Measurements from ENCODE around the gene HIRIP3.

Gene HIRIP3

DNA sequence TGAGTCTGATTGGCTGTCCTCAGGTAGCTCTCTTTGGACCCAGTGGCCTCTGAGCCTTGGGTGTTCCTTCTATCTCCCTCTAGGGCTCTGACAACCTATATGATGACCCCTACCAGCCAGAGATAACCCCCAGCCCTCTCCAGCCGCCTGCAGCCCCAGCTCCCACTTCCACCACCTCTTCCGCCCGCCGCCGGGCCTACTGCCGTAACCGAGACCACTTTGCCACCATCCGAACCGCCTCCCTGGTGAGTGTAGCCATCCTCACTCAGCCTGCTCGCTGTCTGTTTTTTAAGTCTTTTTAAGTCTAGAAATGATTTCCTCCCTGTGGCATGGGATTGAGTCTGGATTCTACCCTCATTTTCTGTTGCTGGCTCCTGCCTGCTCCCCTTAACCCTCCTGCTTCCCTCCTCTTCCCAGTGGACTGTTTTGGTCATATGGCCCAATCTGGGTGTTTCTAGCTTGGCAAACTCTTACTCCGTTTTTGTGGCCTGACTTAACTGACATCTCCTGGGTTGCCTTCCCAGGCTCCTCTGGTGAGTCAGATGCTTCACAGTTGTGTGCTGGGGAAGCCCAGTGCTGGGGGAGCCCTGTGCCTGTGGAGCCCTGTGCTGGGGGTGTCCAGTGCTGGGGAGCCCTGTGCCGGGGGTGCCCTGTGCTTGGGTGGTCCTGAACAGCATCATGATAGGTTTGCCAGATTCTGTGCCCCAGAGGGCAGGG, 11.8 kb downstream of the HIRIP3 start:
- DNase-seq (ENCODE audit: low read depth) = no peak

DNA sequence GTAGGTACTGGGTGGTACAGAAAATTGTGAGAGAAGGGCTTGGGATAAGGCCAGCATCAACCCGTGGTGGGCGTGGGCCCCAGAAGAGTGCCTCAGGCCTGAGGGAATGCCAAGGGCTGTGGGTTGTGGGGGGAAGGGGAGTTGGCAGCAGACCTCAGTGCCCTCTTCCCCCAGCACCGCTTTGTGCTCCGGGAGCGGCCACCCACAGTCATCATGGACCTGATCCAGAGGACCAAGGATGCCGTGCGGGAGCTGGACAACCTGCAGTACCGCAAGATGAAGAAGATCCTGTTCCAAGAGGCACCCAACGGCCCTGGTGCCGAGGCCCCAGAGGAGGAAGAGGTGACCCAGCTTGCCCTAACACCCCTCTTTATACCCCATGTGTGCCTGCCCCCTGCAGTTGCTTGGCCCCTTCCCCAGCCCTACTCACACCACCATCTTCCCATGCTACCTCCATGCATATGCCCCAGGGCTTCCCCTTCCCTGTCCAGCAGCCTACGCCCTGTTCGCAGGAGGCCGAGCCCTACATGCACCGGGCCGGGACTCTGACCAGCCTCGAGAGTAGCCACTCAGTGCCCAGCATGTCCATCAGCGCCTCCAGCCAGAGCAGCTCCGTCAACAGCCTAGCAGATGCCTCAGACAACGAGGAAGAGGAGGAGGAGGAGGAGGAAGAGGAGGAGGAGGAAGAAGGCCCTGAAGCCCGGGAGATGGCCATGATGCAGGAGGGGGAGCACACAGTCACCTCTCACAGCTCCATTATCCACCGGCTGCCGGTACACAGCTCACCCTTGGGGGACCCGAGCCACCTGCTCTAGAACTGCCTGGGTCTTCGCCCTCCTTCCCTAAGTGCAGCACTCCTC, 12.6 kb downstream of the HIRIP3 start:
- no peak for DNase-seq (ENCODE audit: low read depth)

DNA sequence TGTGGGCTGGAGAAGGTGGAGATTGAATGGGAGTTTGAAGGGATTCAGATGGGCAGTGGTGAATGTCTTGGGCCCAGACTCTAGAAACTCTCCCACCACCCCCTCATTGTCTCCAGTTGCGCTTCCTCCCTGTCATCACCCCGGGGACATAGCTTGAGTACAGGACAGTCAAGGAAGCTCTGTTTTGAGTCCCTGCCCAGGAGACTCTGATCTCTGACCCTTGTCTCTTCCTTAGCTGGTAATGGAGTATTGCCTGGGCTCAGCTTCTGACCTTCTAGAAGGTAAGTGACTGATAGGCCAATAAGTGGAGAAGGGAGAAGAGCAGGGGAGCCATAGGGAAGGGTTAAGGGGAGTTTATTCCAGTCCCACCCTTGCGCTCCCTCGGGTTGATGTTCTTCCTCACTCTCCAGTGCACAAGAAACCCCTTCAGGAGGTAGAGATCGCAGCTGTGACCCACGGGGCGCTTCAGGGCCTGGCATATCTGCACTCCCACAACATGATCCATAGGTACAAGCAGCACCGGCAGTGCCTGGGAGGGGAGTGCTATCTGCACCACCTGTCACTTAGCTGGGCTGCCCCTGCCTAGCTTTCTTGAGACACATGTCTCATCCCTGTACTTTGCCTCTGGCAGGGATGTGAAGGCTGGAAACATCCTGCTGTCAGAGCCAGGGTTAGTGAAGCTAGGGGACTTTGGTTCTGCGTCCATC, 16.7 kb downstream of the HIRIP3 start:
- DNase-seq (ENCODE audit: low read depth) = no peak

DNA sequence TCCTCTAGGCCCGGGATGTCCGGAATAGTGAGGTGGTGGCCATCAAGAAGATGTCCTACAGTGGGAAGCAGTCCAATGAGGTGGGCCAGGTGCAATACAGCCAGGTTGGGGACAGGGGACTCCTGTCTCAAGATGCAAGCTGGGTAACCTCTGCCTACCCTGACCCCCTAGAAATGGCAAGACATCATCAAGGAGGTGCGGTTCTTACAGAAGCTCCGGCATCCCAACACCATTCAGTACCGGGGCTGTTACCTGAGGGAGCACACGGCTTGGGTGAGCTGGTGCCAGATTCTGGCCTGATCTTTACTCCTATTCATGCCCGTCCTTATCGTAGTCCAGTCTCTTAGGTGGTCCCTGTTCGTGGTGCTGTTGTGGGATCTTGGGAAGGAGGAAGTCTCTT, 17.3 kb downstream of the HIRIP3 start:
- no peak for DNase-seq (ENCODE audit: low read depth)

DNA sequence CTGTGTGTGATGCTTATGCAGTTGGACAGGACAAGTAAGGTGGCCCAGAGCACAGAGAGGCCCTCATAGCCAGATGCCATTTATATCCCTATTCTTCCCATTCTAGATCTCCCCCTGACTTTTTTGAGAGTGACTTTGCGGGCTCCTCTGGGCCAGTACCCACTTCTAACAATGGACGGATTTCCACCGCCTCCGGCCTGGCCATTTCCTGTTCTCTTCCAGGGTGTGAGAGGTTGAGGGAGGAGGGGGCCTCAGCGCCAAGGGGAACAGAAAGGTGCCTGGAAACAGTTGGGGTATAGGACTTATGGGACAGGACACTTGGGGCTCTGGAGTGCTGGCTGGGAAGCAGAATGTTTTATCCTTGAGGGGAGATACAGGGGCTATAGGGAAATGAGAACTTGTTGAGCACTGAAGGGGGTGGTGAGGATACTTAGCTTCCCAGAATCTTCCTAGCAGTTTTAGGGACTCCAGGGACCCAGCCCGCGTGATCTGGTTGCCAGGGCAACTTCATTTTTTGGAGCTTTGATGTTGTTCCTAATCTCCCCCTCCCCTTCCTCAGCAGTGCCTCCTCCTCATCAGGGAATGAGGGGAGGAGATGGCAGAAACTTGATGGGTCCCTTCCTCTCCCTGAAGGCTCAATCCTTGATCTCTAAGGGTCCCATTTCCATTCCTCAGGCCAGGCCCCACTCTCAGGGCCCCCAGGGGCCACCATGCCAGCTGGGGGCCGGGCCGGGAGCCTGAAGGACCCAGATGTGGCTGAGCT, 18.2 kb downstream of the HIRIP3 start:
- no peak for DNase-seq (ENCODE audit: low read depth)

DNA sequence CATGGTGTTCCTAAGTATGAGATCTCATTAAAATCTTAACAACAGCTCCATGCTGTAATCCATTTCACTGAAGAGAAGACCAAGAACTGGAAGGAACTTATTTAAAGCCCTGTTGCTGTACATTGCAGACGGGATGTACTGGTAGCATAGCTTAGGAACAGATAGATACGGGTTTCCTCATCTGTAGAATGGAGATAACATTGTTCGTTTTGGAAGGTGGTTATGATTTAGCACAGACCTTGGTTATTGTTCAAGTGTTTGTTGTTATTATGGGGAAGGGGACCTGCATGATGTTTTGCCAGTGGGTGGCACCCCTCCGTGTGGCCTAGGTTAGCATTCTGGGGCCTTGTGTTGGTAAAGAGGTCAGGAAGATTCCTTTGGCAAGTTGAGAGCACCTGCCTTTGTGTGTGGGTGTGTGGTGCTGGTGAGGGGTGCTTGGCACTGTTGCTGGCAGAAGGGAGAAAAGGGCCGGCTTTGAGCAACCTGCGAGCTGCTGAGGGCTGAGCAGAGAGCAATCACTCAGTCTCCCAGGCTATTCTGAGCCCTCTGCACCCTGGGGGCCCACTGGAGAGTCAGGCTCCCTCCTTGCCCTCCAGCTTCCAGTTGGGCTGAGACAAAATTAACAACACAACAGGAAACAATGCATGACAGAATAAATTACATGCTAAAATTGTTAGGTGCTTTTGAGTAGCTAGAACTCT, 19.5 kb downstream of the HIRIP3 start:
- no peak for DNase-seq (ENCODE audit: low read depth)

DNA sequence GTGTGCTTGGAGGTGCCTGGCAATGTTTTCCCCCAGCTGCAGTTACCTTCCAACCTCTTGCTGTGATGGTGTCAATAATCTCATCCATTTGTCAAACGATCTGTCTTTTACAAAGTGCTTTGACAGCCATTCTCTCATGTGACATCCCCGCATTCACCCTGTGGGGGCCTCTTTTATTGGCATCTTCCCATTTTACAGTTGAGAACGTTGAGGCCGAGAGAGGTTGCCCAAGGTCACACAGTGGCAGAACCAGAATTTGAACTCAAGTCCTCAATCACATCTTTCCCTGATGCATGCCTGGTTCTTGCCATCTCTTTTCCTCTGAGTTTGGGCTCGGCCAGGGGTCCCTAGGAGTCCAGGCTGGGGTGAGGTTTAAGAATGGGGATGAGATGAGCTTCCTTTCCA, 20.3 kb downstream of the HIRIP3 start:
- DNase-seq (ENCODE audit: low read depth) = no peak

DNA sequence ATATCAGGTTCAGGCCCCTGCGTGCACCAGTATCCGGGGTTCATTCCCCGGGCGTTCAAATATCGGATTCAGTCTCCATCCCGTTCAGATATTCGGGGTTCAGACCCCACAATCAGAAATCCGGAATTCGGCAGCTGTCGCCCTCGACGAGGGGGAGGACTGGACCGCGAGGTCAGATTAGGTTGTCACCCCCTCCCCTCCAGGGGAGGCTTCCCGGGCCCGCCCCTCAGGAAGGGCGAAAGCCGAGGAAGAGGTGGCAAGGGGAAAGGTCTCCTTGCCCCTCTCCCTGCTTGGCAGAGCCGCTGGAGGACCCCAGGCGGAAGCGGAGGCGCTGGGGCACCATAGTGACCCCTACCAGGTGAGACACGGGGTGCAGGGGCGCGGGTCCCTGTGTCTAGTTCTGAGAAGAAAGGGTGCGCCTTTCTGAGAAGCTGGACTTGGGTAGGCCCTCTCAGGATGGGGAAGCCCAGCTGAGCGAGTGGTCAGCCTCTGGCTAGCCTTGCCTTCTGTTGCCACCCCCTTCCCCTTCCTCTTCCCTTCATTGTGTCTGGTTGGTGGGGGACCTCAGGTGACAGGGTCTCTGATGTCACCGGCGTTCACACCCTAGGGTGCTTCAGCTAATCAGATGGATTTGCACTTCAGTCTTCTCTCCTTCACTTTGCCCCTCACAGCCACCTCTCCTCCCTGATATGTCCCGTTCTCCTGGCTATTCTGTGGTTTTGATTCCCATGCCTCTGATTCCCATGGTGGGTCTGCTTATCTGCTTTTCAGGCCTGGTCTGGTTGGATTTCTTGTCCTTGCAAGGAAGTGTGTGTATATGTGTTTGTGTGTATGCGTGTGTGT, 20.9 kb downstream of the HIRIP3 start:
- no peak for DNase-seq (ENCODE audit: low read depth)

DNA sequence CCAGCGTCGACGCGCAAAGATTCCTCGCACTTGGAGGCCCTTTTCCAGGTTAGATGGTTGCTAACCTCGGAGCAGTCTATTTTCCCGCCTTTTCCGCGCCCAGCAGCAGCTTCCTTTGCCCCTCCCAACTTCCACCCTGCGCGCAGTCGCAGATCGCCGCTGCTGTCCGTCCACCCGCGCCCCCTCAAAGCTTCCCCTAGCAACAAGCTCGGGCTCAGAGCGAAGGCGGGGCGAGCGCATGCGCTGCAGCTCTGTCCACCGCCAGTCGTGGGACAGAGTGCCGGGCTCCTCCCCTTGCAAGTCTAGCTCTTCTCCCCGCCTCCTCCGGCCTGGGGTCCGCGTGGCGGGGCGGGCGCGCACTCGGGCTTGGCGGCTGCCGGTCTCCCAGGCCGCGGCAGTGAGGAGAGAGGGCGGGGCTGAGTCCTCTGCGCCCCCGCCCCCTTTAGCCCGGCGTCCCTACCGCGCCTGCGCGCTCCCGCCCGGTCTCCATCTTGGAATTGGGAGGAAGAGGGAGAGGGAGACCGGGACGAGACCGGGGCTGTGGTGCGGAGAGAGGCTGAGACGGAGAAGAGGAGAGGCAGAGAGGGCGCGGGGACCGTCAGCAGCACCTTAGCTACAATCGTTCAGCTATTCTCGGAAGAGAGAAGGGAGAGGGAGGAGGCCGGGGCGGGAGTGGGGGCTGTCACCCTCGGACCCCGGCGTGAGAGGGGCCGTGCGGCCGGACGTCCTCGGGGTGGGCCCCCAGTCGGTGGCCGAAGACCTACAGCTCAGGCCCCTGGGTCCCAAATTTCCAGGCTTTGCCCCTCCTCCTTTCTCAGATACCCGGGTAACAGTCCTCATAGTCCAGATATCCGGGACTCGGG, 21.8 kb downstream of the HIRIP3 start, which contains the start of gene TAOK2:
Gene TAOK2, plus strand, starts transcription at position 485 of the 863 bp plus-strand sequence. CDS start 3,905 bp downstream, outside the sequence.
- DNase-seq (ENCODE audit: low read depth) = peak; percentile 99

DNA sequence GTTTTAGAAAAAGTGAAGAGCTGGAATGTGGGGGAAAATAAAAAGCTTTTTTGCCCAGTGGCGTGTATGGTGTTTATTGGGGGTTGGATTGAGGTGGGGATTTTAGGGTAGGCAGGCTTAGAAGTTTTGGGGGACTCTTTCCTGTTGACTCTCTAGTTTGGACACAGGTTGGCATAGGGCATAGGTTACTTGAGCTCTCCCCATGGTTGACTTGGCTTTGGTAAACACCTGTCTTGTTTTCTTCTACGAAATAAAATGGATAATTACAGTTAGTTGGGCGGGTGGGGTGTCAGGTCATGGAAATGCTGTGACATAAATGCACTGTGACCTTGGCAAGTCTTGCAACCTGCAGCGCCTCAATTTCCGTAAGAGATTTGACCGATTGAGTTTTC, 22.4 kb downstream of the HIRIP3 start:
- no peak for DNase-seq (ENCODE audit: low read depth)

DNA sequence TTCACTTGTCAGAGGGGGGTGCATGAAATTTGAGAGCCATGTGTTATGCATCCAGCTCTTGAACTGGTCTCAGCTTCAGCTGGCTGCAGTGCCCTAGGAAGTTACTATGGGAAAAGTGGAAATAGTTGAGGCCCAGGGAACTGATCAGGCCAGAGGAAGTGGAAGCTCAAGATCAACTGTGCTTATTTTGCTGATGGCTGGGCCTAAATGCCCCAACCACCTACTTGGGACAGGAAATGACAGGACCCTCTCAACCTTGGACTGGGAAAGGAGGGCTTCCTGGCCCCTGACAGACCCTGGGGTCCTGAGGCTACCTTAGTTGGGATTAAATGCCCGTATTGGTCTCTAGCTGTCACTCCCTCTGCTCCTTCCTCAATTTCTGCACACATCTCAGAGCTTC, 22.9 kb downstream of the HIRIP3 start:
- no peak for DNase-seq (ENCODE audit: low read depth)

DNA sequence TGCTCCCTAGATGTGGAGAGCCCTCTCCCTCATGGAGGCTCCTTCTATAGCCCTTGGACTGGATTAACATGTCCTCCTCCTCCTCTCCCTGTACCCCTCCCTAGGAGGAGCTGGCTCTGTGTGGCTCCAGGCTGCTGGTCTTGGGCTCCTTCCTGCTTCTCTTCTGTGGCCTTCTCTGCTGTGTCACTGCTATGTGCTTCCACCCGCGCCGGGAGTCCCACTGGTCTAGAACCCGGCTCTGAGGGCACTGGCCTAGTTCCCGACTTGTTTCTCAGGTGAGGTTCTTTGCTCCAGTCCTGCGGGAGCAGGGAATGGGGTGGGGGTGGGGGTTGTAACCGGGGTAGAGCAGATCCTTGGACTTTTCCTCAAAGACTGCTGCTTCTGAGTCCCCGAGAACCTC, 24.1 kb downstream of the HIRIP3 start:
- DNase-seq (ENCODE audit: low read depth) = no peak

DNA sequence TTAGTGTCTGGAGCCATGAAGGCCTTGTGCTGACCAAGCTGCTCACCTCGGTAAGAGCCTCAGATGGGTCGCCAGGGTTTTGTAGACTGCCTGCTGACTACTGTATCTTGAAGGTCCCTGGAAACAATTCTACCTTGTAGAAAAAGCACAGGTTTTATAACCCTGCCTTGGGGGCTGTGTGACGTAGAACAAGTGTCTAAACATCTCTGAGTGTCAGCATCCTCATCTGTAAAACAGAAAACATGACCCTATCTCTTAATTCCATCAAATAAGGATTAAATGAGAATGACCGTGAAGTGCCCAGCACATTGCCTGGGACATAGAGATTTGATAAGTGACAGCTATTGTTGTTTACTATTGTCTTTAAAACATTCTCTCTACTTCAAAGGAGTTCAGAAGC, 27.2 kb downstream of the HIRIP3 start:
- no peak for DNase-seq (ENCODE audit: low read depth)

DNA sequence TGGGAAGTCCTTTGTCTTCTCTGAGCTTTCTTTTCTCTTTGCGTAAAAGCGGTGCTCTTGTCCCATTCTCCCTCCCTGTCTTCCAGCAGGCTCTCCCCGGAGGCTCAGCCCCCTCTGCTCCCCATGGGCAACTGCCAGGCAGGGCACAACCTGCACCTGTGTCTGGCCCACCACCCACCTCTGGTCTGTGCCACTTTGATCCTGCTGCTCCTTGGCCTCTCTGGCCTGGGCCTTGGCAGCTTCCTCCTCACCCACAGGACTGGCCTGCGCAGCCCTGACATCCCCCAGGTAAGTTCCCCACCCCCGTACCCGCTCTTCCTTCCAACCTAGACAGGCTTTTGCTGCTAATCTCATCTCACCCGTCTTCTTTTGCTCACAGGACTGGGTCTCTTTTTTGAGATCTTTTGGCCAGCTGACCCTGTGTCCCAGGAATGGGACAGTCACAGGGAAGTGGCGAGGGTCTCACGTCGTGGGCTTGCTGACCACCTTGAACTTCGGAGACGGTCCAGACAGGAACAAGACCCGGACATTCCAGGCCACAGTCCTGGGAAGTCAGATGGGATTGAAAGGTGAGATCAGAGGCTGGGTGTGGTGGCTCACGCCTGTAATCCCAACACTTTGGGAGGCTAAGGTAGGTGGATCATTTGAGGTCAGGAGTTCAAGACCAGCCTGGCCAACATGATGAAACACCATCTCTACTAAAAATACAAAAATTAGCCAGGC, 32.2 kb downstream of the HIRIP3 start:
- no peak for DNase-seq (ENCODE audit: low read depth)

DNA sequence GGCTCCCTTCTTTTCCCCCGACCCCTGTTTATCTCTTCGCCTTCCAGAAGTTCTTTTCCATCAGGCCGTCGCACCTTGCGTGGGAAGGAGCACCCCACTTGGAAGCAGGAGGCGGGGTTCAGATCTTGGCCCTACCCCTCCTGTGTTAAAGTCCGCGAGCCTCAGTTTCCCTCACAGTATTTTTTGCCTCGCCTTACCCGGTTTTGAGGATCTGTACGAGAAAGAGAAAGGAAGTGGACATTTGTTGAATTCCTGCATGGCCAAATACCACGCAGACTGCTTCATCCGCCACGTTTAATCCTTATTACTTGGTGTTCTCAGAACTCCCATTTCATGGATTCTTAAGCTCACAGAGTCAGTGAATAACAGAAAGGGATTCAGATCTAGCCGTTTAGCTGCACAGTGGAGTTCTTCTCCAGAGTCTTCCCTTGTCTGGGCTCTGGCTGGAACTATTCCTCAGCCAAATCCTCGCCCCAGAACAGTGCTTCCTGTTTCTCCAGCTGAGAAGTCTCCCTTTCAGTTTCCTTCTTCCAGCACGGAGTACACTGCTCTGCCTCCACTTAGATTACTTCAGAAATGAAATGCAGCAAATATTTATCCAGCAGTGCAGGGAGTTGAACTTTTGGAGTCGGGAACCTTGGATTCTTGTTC, 32.9 kb downstream of the HIRIP3 start:
- DNase-seq (ENCODE audit: low read depth) = no peak

DNA sequence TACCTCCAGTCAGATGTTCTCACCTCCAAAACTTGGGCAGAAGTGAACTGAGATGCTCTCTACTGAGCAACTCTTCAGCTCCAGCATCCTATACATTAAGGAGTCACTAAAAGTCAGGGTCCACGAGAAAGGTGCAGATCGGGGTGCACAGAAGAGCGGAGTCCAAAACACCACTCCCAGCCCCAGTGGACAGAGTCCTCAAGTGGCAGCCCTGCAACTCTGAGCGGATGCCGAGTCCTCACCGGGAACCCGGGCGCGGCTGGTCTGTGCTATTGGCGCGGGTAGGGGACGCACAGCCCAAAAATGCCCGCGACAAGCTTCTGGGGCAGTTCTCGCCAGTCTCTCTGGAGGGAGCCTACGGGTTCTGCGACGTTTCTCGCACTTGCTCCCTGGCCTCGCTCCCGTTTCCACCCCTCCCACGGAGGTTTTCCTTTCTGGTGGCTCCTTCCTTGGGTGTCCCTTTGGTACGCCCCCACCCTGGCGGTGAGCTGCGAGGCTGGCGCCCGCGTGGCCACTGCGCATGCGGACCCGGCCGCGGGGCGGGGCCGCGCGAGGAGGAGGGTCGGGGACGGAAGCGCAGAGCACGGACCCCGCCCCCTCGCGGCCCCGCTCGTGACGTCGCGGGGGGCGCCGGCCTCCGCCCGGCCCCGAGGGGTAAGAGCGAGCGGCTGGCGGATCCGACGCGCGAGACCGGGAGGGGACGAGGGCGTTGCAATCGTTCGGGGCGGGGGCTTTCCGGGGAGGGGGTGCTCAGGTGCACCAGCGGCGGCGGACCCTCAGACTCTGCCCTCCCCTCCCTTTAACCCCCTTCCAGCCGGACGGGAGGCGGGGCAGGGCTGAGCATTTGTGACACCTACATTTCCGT, 33.7 kb downstream of the HIRIP3 start, which contains the start of gene TMEM219:
Gene TMEM219, plus strand, starts transcription at position 601 of the 865 bp plus-strand sequence. CDS start 1,065 bp downstream, outside the sequence.
- peak; percentile 91 for DNase-seq (ENCODE audit: low read depth)

DNA sequence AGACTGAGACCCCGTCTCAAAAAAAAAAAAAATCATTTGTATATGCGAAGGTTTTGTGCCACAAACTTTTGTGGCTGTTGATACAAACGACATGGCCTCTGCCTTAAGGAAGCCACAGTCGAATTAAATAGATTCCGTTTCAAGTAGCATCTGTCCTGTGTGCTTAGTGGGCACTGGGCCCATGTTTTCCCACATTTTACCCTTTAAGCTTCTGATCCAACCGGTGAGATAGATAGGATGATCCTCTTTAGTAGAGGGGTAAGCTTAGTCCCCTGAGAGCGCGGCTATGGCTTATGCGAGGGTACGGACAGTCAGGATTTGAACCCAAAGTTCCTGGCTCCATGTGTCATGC, 34.3 kb downstream of the HIRIP3 start:
- DNase-seq (ENCODE audit: low read depth) = no peak
